WTC11 (cell line): ENCODE data around the gene KCNIP1. TPM values are rescaled to one million over a fixed set of nuclear protein-coding genes. Genes with fewer than 3 reads are reported as not detected.

Experiments
- ATAC-seq: fragments of 200-7000 bp; cut with Tn5 transposase; 2 replicates; pipeline ENCODE4 v1.10.0; 2021; ENCODE audit warnings: mild to moderate bottlenecking, moderate library complexity
- CTCF ChIA-PET: fragments of 300-600 bp; sonication (Branson Sonifier 250); formaldehyde crosslinking; loops from one replicate; lab custom pipeline; 2021; ENCODE audit warnings: antibody characterized with exemption; lab: Charles Lee
- POLR2A ChIA-PET: fragments of 350-600 bp; sonication (Branson Sonifier 250); formaldehyde crosslinking; loops from one replicate; lab custom pipeline; 2021; ENCODE audit warnings: antibody characterized with exemption; lab: Charles Lee
- DNase-seq: peaks from one replicate; pipeline ENCODE4 v3.0.0; 2021; ENCODE audit warnings: low spot score
- H3K27ac Mint-ChIP-seq: 2 replicates; pipeline ENCODE4 v1.8.0; 2021; ENCODE audit warnings: mixed read lengths
- H3K27me3 Mint-ChIP-seq: 2 replicates; pipeline ENCODE4 v1.8.0; 2021; ENCODE audit warnings: low read depth, mild to moderate bottlenecking, moderate library complexity, mixed read lengths
- H3K36me3 Mint-ChIP-seq: 2 replicates; pipeline ENCODE4 v1.8.0; 2021; ENCODE audit warnings: mixed read lengths
- H3K4me1 Mint-ChIP-seq: 2 replicates; pipeline ENCODE4 v1.8.0; 2022; ENCODE audit warnings: mixed read lengths
- H3K4me3 Mint-ChIP-seq: 2 replicates; pipeline ENCODE4 v1.8.0; 2021; ENCODE audit warnings: mild to moderate bottlenecking, moderate library complexity, mixed read lengths
- H3K9me3 Mint-ChIP-seq: 2 replicates; pipeline ENCODE4 v1.8.0; 2021; ENCODE audit warnings: mixed read lengths
- CREB1 ChIP-seq: sonication (generic); formaldehyde crosslinking; IDR thresholded peaks from 2 replicates; pipeline ENCODE4 v1.8.0; 2023; ENCODE audit warnings: mild to moderate bottlenecking, missing genetic modification reagents
- GRHL2 ChIP-seq: fragments of 250-450 bp; sonication (Bioruptor Pico); IDR thresholded peaks from 2 replicates; pipeline ENCODE4 v1.8.0; 2022; ENCODE audit warnings: mild to moderate bottlenecking, moderate library complexity; ENCODE audit not compliant: insufficient replicate concordance, severe bottlenecking
- IRF2 ChIP-seq: sonication (generic); formaldehyde crosslinking; IDR thresholded peaks from 2 replicates; pipeline ENCODE4 v1.8.0; 2022; ENCODE audit warnings: low read depth, missing genetic modification reagents, borderline replicate concordance
- KAT7 ChIP-seq: sonication (generic); formaldehyde crosslinking; IDR thresholded peaks from 2 replicates; pipeline ENCODE4 v1.8.1; 2023; ENCODE audit warnings: missing genetic modification reagents, mild to moderate bottlenecking, borderline replicate concordance
- NFYB ChIP-seq: sonication (generic); formaldehyde crosslinking; conservative IDR thresholded peaks from 2 replicates; pipeline ENCODE4 v1.8.0; 2022; ENCODE audit warnings: low read depth, missing genetic modification reagents
- NR1H2 ChIP-seq: sonication (generic); formaldehyde crosslinking; IDR thresholded peaks from 2 replicates; pipeline ENCODE4 v1.9.0; 2021; ENCODE audit warnings: mild to moderate bottlenecking, moderate library complexity, missing genetic modification reagents
- PRRX2 ChIP-seq: fragments of 250-450 bp; sonication (Bioruptor Pico); IDR thresholded peaks from 2 replicates; pipeline ENCODE4 v1.8.0; 2021; ENCODE audit warnings: mild to moderate bottlenecking
- RELA ChIP-seq: sonication (generic); formaldehyde crosslinking; IDR thresholded peaks from 2 replicates; pipeline ENCODE4 v1.8.1; 2022; ENCODE audit warnings: missing genetic modification reagents, mild to moderate bottlenecking, borderline replicate concordance
- SP1 ChIP-seq: sonication (generic); formaldehyde crosslinking; conservative IDR thresholded peaks from 2 replicates; pipeline ENCODE4 v1.8.1; 2022; ENCODE audit warnings: missing genetic modification reagents
- ZNF138 ChIP-seq: sonication (generic); formaldehyde crosslinking; conservative IDR thresholded peaks from 2 replicates; pipeline ENCODE4 v1.8.1; 2022; ENCODE audit warnings: mild to moderate bottlenecking, moderate library complexity, missing genetic modification reagents
- ZNF219 ChIP-seq: sonication (generic); formaldehyde crosslinking; IDR thresholded peaks from 2 replicates; pipeline ENCODE4 v1.8.0; 2023; ENCODE audit warnings: missing genetic modification reagents, mild to moderate bottlenecking, borderline replicate concordance
- ZNF232 ChIP-seq: sonication (generic); formaldehyde crosslinking; IDR thresholded peaks from 2 replicates; pipeline ENCODE4 v1.8.0; 2022; ENCODE audit warnings: mild to moderate bottlenecking, missing genetic modification reagents
- ZNF671 ChIP-seq: fragments of 250-450 bp; sonication (Bioruptor Pico); IDR thresholded peaks from 2 replicates; pipeline ENCODE4 v1.8.0; 2021; ENCODE audit warnings: mild to moderate bottlenecking
- total RNA-seq: library from RNA; stranded (reverse); gene quantifications from 3 replicates; pipeline ENCODE4 v1.2.3, GENCODE V29; 2021
- TF ChIP-seq, protein P1 (sequence below): sonication (generic); formaldehyde crosslinking; IDR thresholded peaks from 2 replicates; pipeline ENCODE4 v1.8.1; 2023; ENCODE audit warnings: mild to moderate bottlenecking, missing genetic modification reagents, moderate library complexity
- TF ChIP-seq, protein P2 (sequence below): fragments of 250-450 bp; sonication (Bioruptor Pico); IDR thresholded peaks from 2 replicates; pipeline ENCODE4 v1.9.0; 2021; ENCODE audit warnings: mild to moderate bottlenecking
- TF ChIP-seq, protein P3 (sequence below): sonication (generic); formaldehyde crosslinking; IDR thresholded peaks from 2 replicates; pipeline ENCODE4 v1.8.0; 2022; ENCODE audit warnings: mild to moderate bottlenecking, missing genetic modification reagents
- TF ChIP-seq, protein P4 (sequence below): sonication (generic); formaldehyde crosslinking; IDR thresholded peaks from 2 replicates; pipeline ENCODE4 v1.8.1; 2023; ENCODE audit warnings: mild to moderate bottlenecking, moderate library complexity, missing genetic modification reagents

Gene KCNIP1
- total RNA-seq, 1 experiment from 2014 or later, result 0.59 TPM

DNA sequence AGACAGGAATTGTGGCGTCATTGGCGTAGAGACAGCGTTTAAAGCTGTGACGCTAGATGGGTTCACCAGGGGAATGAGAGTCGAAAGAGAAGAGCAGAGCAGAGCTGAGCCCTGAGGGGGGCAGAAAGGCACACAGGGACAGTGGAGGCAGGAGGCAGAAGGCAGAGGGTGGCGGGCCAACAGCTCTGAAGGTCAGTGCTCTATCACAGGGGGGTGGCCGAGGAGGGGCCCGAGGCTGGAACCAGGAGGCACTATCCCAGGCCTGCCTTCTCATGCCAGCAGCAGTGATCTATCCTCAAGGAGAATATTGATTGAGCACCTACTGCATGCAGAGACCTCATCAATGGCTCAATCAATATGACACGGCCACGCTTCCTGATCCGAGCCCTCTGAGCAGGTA is 132.4 kb downstream of the KCNIP1 start:
- no peak overlapping the region for H3K4me3 Mint-ChIP-seq
- no peak for ATAC-seq

DNA sequence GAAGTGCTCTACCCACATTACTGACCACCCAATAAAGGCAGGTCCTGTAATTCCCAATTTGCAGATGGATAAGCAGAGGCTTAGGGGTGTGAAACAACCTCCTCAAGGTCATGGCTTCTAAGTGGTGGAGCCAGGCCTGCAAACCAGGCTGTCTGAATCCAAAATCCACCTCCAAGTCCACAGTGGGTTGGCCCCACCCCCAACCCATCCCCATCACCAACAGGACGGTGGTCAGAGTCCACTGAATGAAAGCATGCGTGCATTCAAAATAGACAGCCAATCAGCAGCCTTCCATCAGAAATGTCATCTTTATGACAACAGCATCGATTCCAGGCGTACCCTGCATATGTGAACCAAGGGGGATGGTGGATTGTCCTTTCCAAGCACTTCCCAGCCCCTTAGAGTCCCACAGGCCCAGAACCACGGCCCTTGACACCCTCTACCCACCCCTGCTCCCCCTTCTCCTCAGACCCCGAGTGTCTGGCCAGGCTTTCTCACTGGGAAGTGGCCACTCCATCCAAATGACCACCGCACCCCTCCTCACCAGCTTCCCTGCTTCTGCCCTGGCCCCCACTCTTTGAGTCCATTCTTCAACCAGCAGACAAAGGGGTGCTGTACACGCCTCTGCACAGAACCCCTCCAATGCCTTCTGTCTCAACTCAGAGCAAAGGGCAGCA is 133.1 kb downstream of the KCNIP1 start:
- POLR2A ChIA-PET, result no interaction called here
- no peak for TF ChIP-seq RELA (CRISPR knock-in tag)
- no peak for TF ChIP-seq ZNF671 (CRISPR knock-in tag)
- TF ChIP-seq, all 79 proteins: peak for 0
- CTCF ChIA-PET, result interaction anchor here (2.2 to 5.0 kb wide), 2 partner anchors 12 to 155 kb away, joined by 15 to 55 read pairs; no protein-coding TSS in a partner anchor
- Mint-ChIP-seq H3K9me3 (no peaks in the 10 kb centered on the region), H3K27ac (no peak overlapping the region), H3K4me3 (no peak overlapping the region), H3K27me3 (no peaks in the 10 kb centered on the region; the same call in 1 of the 2 replicates), H3K4me1 (peaks cover 62% of the 10 kb centered on the region), H3K36me3 (no peaks in the 10 kb centered on the region)
- no peak for DNase-seq
- no peak for ATAC-seq

More for the DNA sequence above, 132.4 kb downstream of the KCNIP1 start:
- CTCF ChIA-PET, result interaction anchor here (1.4 kb wide), 1 partner anchor 108 kb away, joined by 4 read pairs; no protein-coding TSS in a partner anchor
- POLR2A ChIA-PET, result no interaction called here
- Mint-ChIP-seq H3K9me3 (no peaks in the 10 kb centered on the region), H3K27me3 (no peaks in the 10 kb centered on the region; the same call in 1 of the 2 replicates), H3K4me1 (peaks cover 65% of the 10 kb centered on the region), H3K27ac (no peak overlapping the region; the same call in 1 of the 2 replicates), H3K36me3 (no peaks in the 10 kb centered on the region)
- DNase-seq, result no peak
- no peak for TF ChIP-seq ZNF232 (CRISPR knock-in tag)
- TF ChIP-seq ZNF219 (CRISPR knock-in tag), result no peak
- TF ChIP-seq, protein P1, sequence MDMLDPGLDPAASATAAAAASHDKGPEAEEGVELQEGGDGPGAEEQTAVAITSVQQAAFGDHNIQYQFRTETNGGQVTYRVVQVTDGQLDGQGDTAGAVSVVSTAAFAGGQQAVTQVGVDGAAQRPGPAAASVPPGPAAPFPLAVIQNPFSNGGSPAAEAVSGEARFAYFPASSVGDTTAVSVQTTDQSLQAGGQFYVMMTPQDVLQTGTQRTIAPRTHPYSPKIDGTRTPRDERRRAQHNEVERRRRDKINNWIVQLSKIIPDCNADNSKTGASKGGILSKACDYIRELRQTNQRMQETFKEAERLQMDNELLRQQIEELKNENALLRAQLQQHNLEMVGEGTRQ (CRISPR knock-in tag), result no peak
- no peak for TF ChIP-seq NR1H2 (CRISPR knock-in tag)
- TF ChIP-seq, protein P2, sequence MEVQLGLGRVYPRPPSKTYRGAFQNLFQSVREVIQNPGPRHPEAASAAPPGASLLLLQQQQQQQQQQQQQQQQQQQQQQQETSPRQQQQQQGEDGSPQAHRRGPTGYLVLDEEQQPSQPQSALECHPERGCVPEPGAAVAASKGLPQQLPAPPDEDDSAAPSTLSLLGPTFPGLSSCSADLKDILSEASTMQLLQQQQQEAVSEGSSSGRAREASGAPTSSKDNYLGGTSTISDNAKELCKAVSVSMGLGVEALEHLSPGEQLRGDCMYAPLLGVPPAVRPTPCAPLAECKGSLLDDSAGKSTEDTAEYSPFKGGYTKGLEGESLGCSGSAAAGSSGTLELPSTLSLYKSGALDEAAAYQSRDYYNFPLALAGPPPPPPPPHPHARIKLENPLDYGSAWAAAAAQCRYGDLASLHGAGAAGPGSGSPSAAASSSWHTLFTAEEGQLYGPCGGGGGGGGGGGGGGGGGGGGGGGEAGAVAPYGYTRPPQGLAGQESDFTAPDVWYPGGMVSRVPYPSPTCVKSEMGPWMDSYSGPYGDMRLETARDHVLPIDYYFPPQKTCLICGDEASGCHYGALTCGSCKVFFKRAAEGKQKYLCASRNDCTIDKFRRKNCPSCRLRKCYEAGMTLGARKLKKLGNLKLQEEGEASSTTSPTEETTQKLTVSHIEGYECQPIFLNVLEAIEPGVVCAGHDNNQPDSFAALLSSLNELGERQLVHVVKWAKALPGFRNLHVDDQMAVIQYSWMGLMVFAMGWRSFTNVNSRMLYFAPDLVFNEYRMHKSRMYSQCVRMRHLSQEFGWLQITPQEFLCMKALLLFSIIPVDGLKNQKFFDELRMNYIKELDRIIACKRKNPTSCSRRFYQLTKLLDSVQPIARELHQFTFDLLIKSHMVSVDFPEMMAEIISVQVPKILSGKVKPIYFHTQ (CRISPR knock-in tag), result no peak
- no peak for TF ChIP-seq KAT7 (CRISPR knock-in tag)
- TF ChIP-seq, protein P3, sequence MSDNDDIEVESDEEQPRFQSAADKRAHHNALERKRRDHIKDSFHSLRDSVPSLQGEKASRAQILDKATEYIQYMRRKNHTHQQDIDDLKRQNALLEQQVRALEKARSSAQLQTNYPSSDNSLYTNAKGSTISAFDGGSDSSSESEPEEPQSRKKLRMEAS (CRISPR knock-in tag), result no peak
- no peak for TF ChIP-seq ZNF138 (CRISPR knock-in tag)
- no peak for TF ChIP-seq NFYB (CRISPR knock-in tag)
- no peak for TF ChIP-seq IRF2 (CRISPR knock-in tag)
- no peak for TF ChIP-seq SP1 (CRISPR knock-in tag)
- no peak for TF ChIP-seq PRRX2 (CRISPR knock-in tag)
- no peak for TF ChIP-seq CREB1 (CRISPR knock-in tag)

DNA sequence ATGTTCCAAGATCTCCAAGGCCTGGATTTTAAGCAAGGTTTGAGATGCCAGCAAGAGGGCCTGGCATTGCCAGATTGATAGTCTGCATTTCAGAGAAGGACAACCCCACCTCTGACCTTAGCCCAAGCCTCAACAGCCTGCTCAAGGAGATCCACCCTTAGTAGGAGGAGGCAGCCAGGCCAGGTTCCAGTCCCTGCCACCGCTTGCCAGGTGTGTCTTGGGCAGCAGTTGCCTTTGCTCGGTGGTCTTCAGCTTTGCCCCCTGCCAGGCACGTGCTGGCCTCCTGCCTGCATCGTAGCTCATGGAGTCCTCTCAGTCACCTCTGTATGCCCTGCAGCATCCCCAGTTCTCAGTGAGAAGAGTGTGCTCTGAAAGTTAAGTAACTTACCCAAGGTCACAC is 134.2 kb downstream of the KCNIP1 start:
- Mint-ChIP-seq H3K36me3 (no peaks in the 10 kb centered on the region), H3K4me3 (no peak overlapping the region), H3K27ac (no peak overlapping the region), H3K27me3 (peaks cover 5% of the 10 kb centered on the region), H3K9me3 (peaks cover 4% of the 10 kb centered on the region; the same call in 1 of the 2 replicates), H3K4me1 (peaks cover 50% of the 10 kb centered on the region)
- ChIA-PET CTCF (interaction anchor here (0.6 to 5.0 kb wide), 23 partner anchors 13 to 1936 kb away, joined by 3 to 55 read pairs (median 4); no protein-coding TSS in a partner anchor), POLR2A (interaction anchor here (1.0 kb wide), 1 partner anchor 108 kb away, joined by 5 read pairs; no protein-coding TSS in a partner anchor)
- ATAC-seq, result no peak
- no peak for DNase-seq
- TF ChIP-seq, protein P4, sequence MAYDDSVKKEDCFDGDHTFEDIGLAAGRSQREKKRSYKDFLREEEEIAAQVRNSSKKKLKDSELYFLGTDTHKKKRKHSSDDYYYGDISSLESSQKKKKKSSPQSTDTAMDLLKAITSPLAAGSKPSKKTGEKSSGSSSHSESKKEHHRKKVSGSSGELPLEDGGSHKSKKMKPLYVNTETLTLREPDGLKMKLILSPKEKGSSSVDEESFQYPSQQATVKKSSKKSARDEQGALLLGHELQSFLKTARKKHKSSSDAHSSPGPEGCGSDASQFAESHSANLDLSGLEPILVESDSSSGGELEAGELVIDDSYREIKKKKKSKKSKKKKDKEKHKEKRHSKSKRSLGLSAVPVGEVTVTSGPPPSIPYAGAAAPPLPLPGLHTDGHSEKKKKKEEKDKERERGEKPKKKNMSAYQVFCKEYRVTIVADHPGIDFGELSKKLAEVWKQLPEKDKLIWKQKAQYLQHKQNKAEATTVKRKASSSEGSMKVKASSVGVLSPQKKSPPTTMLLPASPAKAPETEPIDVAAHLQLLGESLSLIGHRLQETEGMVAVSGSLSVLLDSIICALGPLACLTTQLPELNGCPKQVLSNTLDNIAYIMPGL (CRISPR knock-in tag), result no peak
- no peak for TF ChIP-seq GRHL2 (CRISPR knock-in tag)
